NCI-H128 (cell line): ENCODE data around the gene TNS1.

Experiments
- DNase-seq: peaks from one replicate; lab custom pipeline; 2025; ENCODE audit not compliant: unreplicated experiment; lab: John Stamatoyannopoulos, UW

The TNS1 gene

GRCh38 chr2:217980591-217980990 is 22.2 kb downstream of the TNS1 start:
- no peak for DNase-seq

GRCh38 chr2:217980036-217980435 is 22.8 kb downstream of the TNS1 start:
- DNase-seq = no peak

GRCh38 chr2:217979151-217979811 is 23.5 kb downstream of the TNS1 start:
- no peak for DNase-seq

GRCh38 chr2:217978536-217979150 is 24.2 kb downstream of the TNS1 start:
- DNase-seq = no peak

- no peak for DNase-seq
Observed at GRCh38 chr2:217977840-217978535, 24.8 kb downstream of the TNS1 start.

- DNase-seq = no peak
Observed at GRCh38 chr2:217976301-217976700, 26.5 kb downstream of the TNS1 start.

- DNase-seq = no peak
Observed at GRCh38 chr2:217975626-217976025, 27.2 kb downstream of the TNS1 start.

GRCh38 chr2:217974389-217975005 is 28.3 kb downstream of the TNS1 start:
- DNase-seq = no peak

- no peak for DNase-seq
Observed at GRCh38 chr2:217973008-217973787, 29.6 kb downstream of the TNS1 start.

GRCh38 chr2:217972490-217972889 is 30.3 kb downstream of the TNS1 start:
- DNase-seq = no peak

- no peak for DNase-seq
Observed at GRCh38 chr2:217972037-217972436, 30.8 kb downstream of the TNS1 start.

- DNase-seq = no peak
Observed at GRCh38 chr2:217971166-217971565, 31.6 kb downstream of the TNS1 start.

GRCh38 chr2:217970206-217970605 is 32.6 kb downstream of the TNS1 start:
- DNase-seq = no peak

- no peak for DNase-seq
Observed at GRCh38 chr2:217969588-217969987, 33.2 kb downstream of the TNS1 start.

GRCh38 chr2:217968023-217968422 is 34.8 kb downstream of the TNS1 start:
- DNase-seq = no peak

GRCh38 chr2:217966423-217967070 is 36.2 kb downstream of the TNS1 start:
- no peak for DNase-seq

- no peak for DNase-seq
Observed at GRCh38 chr2:217964275-217965161, 38.3 kb downstream of the TNS1 start.

GRCh38 chr2:217960351-217960750 is 42.4 kb downstream of the TNS1 start:
- no peak for DNase-seq

- no peak for DNase-seq
Observed at GRCh38 chr2:217959723-217960122, 43.1 kb downstream of the TNS1 start.

- DNase-seq = no peak
Observed at GRCh38 chr2:217958884-217959225, 43.9 kb downstream of the TNS1 start.
